ENCODE measurements around the gene C9orf40.
A peak's percentile ranks its signal among the peaks of the same experiment; 100 is the strongest.

The C9orf40 gene

DNA sequence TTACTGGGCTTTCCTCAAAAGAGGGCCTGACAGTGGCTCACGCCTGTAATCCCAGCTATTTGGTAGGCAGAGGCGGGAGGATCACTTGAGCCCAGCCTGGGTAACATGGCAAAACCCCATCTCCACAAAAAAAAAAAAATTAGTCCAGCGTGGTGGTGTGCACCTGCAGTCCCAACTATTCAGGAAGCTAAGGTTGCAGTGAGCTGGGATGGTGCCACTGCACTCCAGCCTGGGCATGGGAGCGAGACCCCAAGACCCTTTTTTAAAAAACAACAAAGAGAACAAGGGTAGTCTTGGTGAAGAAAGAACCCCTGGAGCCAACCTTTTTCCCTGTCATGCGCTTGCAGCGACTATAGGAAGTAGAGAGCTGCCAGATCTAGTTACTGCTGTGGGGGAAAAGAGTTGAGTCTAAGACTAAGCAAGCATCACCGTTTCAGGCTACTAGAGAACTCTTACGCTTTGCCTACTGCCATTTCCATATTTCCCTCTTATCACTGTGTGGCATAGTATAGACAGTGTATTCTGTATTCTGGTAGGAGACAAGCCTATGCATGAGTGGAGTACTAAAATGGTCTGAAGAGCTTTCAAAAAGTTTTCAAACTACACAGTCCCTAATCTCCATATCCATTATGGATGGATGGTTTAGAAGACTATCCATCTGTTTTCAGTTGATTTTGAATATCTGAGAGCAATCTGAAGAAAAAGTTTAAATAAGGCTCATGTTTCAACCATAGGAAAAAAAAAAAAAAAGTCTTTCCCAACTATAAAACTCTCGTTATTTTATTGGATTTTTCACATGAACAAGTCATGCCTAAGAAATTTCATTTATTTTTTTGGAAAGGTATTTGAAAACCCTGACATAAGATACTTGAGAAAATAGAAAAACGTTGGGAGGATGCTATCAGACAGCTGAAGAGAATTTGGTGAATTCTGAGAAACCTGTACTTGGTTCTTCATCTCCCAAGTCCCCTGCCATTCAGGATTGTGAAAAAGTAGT lies 2.6 kb downstream of the C9orf40 start:
- Histone ChIP-seq H3K4me3 (ENCODE audit: low read depth, low read length) (no peak overlapping the region), H3K27ac (no peak overlapping the region), H3K27me3 (replicated peaks) (no peaks in the 10 kb centered on the region), H3K36me3 (replicated peaks) (no peaks in the 10 kb centered on the region)
- DNase-seq: no peak
- TF ChIP-seq, protein P1, sequence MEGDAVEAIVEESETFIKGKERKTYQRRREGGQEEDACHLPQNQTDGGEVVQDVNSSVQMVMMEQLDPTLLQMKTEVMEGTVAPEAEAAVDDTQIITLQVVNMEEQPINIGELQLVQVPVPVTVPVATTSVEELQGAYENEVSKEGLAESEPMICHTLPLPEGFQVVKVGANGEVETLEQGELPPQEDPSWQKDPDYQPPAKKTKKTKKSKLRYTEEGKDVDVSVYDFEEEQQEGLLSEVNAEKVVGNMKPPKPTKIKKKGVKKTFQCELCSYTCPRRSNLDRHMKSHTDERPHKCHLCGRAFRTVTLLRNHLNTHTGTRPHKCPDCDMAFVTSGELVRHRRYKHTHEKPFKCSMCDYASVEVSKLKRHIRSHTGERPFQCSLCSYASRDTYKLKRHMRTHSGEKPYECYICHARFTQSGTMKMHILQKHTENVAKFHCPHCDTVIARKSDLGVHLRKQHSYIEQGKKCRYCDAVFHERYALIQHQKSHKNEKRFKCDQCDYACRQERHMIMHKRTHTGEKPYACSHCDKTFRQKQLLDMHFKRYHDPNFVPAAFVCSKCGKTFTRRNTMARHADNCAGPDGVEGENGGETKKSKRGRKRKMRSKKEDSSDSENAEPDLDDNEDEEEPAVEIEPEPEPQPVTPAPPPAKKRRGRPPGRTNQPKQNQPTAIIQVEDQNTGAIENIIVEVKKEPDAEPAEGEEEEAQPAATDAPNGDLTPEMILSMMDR (IDR thresholded peaks at IDR 0.05; ENCODE audit: low read depth, low read length, missing control alignments): no peak
- in situ Hi-C loops (cut with HindIII; ENCODE audit: low pct_ligation_motif_present, low sequenced_read_pairs): no loop called here

DNA sequence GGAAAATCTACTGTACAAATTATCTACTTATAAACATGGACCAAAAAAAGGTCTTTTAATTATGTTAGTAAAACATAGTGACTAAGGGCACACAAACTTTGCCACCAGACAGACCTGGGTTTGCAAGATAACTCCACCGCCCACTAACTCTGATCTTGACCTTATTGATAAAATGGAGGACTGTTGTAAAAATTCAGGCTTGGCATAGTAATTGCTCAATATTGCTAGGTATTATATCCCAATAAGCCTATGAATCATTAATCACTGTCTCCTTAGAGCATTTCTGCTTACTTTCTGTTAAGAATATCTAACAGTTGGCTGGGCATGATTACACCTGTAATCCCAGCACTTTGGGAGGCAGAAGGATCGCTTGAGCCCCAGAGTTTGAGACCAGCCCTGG lies 3.8 kb downstream of the C9orf40 start:
- H3K27ac ChIP-seq: no peak overlapping the region
- no peak for DNase-seq

DNA sequence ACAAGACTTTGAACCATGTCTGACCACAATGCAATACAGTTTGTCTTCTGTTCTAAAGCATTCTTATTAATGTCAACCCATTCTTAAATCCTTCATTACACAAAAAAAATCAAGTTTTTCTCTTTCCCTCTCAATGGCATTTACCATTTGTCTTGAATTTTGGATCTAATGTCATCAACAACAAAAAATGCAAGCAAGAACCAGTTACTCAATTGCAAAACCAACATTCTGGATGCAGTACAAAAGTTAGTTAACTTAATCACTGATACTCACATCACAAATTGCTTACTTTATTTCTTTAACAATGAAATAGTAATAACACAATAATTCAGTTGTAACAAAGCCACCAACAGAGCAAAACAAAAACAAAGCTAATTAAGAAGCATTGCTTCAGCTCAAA lies 6.0 kb downstream of the C9orf40 start:
- Histone ChIP-seq H3K27ac (no peak overlapping the region), H3K27me3 (replicated peaks) (no peaks in the 10 kb centered on the region), H3K4me3 (ENCODE audit: low read depth, low read length) (no peak overlapping the region), H3K36me3 (replicated peaks) (no peaks in the 10 kb centered on the region)
- in situ Hi-C loops (cut with HindIII; ENCODE audit: low pct_ligation_motif_present, low sequenced_read_pairs): no loop called here
- no peak for DNase-seq
- TF ChIP-seq, protein P1 (IDR thresholded peaks at IDR 0.05; ENCODE audit: low read depth, low read length, missing control alignments): no peak

More for the DNA sequence above, 3.8 kb downstream of the C9orf40 start:
- no peaks in the 10 kb centered on the region for H3K36me3 ChIP-seq (replicated peaks)
- in situ Hi-C loops (cut with HindIII; ENCODE audit: low pct_ligation_motif_present, low sequenced_read_pairs): no loop called here
- no peak overlapping the region for H3K4me3 ChIP-seq (ENCODE audit: low read depth, low read length)
- H3K27me3 ChIP-seq (replicated peaks): no peaks in the 10 kb centered on the region
- TF ChIP-seq, protein P1 (IDR thresholded peaks at IDR 0.05; ENCODE audit: low read depth, low read length, missing control alignments): no peak

- Histone ChIP-seq H3K27me3 (replicated peaks) (no peaks in the 10 kb centered on the region), H3K4me3 (ENCODE audit: low read depth, low read length) (no peak overlapping the region), H3K36me3 (replicated peaks) (no peaks in the 10 kb centered on the region), H3K27ac (no peak overlapping the region)
- DNase-seq: peak; percentile 34
- TF ChIP-seq, protein P1 (IDR thresholded peaks at IDR 0.05; ENCODE audit: low read depth, low read length, missing control alignments): no peak
- in situ Hi-C loops (cut with HindIII; ENCODE audit: low pct_ligation_motif_present, low sequenced_read_pairs): no loop called here
These were observed 9.9 kb downstream of the C9orf40 start for GRCh38 chr9:74942801-74943200.

DNA sequence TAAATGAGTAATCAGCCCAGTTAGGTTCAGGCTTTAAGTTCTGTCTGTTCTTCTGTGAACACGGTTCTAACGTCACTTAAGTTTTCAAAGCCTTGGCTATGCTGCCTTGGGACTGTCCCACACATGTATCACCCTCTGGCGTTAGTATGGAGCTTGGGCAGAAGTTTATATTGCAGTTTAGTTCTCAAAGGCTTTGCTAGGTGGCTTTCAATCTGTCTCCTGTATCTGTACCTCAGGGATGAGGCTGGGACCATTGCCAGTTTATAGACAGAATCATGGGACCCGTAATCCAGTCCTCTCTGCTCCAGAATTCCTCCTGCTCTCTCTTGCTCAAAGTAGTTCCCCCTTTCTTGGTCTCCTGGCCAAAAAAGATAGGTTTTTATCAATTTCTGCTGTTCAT lies 12.1 kb downstream of the C9orf40 start:
- TF ChIP-seq, protein P1 (IDR thresholded peaks at IDR 0.05; ENCODE audit: low read depth, low read length, missing control alignments): no peak
- Histone ChIP-seq H3K36me3 (replicated peaks) (no peaks in the 10 kb centered on the region), H3K27ac (no peak overlapping the region), H3K27me3 (replicated peaks) (no peaks in the 10 kb centered on the region), H3K4me3 (ENCODE audit: low read depth, low read length) (no peak overlapping the region)
- DNase-seq: no peak
- in situ Hi-C loops (cut with HindIII; ENCODE audit: low pct_ligation_motif_present, low sequenced_read_pairs): no loop called here

Data from brain microvascular endothelial cell (primary cell).